ENCODE results near the gene FAM20A.
"Not testable (repeated sequence)": the region's sequence is repeated elsewhere in the genome, so short reads cannot be mapped to it uniquely, and the experiment has no call there.

FAM20A gene

GRCh38 chr17:68564415-68565111 is 36.6 kb downstream of the FAM20A start:
- no peak for DNase-seq

DNA sequence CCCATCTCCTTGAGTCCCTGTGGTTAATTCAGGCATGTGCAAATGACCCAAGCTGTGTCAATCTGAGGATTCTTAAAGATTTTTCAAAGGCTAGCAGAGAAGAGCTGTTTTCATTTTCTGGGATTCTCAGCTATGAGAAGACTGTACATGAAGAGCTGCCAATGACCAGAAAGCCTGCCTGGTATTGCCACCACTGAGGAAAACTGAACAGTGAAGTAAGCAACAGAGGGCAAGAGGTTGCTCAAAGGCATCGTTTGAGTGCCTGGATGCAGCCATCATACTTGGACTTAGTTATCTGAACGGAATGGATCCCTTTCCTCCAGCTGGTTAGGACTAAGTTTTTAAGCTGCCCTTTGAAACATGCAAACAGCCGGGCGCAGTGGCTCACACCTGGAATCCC is 38.4 kb downstream of the FAM20A start:
- no peak for DNase-seq

DNA sequence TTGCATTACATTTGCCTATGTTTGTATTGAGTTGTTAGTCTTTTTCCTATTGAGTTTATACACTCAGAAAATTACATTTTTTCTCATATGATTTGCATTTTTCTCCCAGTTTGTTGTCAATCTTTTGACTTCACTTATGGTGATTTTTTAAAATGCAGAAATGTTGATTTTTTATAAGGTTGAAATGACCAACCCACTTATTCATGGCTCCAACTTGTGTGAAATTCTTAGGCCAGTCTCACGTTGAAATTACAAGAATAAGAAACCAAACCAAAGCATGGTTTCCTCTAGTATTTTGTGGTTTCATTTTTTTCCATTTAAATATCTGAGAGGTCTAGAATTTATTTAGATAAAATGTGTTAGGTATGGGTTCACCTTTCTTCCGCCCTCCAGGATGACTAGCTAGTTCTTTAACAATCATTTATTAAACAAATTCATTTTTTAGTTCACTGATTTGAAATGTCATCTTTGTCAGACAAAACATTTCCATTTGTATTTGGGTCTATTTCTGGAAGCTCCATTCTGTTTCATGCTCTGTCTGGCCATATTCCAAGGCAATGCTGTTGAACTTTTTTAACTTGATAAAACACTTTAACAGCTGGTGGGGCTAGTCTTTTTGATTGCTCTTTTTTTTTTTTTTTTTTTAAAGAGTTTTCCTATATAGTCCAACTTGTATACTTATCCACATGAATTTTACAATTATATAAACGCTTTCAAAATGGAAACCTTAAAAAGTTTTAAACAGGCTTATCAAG is 40.0 kb downstream of the FAM20A start:
- no peak for DNase-seq

DNA sequence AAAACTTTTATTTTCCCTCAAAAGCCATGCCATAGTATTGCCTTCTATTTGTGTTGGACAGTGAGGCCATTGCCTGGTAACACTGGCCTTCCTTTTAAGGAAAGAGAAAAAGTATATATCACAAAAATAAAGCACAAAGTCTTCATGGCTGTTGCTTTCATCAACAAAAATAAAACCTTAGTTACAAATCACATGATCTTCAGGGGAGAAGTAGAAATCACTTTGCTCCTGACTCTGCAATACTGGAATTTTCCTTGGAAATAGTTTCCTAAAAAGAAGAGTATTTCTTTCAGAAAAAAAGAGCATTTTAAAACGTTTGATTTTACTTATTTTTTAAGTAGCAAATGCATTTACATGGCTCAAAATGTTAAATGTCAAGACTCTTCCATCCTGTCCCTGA is 41.9 kb downstream of the FAM20A start:
- DNase-seq: no peak

DNA sequence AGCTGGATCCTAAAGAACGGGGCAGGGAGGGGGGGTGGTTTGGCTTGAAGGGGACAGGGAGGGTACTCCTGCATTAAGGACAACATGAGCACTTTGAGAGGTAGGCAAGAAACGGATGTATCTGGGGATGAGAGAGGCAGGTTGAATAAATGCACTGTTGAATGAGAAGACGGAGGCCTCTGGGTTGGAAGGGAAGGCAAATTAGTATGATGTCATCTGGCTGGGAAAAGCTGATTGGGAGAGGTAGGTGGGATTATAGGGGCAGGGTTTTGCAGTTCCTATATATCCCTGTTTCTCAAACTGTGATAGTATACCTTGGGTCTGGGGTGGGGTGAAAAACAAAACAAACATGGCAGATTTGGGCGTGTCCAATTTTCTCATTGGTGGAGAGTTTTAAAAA is 44.6 kb downstream of the FAM20A start:
- no peak for DNase-seq

DNA sequence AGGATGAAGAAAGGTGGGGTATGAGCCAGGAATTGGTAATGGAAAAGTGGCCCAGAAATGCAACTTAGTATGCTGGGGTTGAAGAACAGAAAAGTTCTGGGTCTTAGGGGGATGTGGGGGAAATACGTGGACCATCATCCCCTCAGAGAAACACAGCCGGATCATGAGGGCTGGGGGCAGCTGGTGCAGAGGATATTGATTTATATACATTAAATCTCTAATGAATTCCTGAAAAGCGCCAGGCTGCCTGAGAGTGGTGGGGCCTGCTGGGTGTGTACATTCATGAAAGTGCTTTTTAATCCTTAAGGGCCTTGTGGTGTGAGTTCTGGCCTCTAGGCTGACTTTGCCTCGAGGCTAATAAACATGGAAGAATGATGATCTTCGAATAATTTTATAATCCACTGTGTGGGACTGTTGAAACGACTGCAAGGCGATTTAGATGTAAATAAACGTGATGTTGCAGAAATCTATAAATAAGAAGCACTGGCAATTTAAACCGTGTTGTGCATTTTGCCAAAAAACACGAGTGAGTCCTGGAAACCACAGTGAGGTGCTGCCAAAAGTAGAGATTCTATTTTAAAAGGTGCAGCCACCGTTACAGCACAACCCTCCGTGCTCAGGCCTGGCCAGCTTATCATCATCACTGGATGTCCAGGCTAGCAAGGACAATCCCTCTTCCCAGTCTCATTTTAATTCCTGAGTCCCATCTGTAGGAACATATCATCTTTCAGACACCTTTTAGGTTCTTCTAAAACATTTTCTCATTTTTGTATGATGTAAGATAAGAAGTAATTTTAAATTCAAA is 56.9 kb downstream of the FAM20A start:
- DNase-seq: no peak

DNA sequence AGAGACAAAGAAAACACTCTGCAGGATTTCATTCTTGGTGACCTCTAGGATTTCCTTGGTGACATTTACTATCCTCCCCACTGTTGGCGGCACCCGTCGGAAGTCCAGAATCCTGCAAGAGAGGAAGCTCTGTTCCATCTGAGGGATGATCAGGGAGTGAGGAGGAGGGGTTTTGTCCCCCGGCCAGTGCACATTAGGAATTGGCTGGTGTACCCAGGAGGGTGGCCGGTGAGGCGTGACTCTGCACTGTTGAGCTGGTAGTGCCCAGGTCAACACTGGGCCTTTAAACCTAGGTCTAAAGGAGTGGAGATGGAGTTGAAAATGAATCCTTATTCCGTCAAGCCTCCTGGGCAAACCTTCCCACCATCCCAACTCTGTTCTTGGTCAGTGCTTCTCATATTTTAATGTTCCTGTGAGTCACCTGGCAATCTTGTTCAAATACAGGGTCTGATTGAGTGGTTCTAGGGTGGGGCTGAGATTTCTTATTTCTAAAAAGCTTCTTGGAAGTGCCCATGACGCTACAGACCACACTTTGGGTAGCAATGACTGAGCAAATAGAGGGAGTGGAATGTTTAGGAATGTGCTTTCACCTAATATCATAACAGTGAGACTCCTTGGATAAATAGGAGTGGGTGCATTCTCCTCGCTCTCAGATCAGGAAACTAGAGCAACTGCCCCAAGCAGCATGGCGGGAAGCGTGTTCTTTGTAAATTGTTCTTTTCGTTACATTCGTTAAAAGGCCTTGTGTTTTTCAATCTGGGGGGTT is 58.3 kb downstream of the FAM20A start:
- DNase-seq: no peak

- no peak for DNase-seq
Measured at GRCh38 chr17:68541816-68542215, 59.4 kb downstream of the FAM20A start.

DNA sequence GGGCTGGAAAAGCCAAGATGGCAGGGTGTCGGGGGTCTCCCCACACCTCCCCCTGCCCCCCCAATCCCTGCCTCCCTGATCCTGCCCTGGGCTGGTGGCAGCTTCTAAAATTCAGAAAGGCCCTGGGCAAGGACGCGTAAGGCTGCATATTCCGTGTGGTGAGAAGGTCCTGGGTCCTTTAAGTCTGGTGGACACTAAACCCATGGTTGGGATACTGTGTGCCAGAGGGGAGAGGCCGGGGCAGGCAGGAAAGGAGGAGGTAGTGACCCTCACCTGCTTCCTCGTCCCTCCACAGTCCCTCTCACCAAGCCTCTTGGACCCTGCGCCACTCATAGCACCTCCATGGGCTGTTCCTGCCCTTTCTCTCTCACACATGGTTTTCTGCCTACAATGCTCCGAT is 60.2 kb downstream of the FAM20A start:
- DNase-seq: no peak

GRCh38 chr17:68539548-68540467 is 61.4 kb downstream of the FAM20A start:
- DNase-seq: no peak

DNA sequence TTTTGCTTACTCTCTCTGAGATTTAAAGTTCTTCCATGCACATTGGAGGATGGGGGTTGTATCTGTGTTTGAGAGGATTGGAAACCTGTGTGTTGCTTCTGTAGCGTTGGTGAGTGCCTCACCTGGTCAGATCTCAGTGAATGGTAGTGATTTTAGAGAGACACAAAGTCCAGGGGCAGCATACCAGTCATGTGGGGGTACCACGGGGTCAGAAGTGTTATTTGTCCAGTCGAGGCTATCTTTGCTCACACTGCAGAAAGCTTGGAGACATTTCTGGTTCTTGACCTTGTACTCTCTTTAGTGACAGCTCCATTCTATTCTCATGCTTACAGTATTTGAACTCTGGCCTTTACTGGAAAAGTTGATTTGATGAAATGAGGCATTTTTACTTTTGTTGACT is 65.2 kb downstream of the FAM20A start:
- DNase-seq: no peak

DNA sequence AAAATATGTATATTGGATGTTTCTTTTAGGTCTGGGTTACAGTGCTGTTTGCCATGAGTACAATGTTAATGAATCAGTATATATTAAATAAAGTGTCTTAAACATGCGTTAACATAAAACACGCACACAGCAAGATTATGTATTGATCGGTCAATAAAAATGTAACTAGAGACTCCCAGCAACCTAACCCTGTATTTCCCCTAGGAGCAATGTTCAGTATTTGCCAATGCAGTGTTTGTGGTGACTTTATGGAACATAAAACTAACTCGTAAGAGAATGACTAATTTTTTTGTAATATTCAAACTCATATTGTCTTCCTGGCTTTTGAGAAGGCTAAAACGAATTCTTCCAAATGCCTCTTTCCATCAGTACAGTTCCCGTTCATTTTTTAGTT is 66.5 kb downstream of the FAM20A start:
- DNase-seq: no peak

- no peak for DNase-seq
Measured at GRCh38 chr17:68533887-68534694, 67.1 kb downstream of the FAM20A start.

DNA sequence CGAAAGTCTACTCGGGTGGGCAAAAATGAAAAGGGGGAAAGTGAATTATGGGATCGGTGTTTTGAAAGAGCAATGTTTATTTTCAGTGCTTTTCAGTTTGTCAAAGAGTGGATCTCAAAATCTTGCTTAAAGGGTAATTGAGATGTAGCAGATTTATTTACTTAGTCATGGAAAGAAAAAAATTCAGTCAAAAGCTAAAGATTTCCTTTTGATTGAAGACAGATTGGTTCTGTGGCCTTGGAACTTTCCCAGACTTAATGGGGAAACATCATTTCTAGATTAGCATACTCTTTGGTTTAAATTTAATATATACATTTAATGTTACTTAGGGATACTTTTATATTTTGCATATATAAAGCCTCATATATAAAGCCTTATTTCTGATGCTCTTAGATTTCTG is 68.3 kb downstream of the FAM20A start:
- no peak for DNase-seq

DNA sequence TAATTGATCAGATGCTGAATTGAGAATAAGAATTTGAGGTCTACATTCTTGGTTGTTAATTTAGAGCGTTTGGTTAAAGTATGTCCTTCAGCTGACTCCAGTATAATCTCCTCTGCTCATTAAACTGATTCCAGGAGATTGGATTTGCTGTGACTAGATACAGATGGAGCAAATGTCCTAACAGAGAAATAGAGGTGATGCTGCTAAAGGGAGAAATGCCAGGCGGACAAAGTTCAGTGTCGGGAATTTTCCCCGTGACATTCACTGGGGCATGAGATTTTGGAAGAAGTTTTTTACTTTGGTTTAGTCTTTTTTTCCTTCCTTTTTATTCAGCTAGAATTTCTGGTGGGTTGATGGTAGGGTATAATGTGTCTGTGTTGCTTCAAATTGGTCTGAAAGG is 69.9 kb downstream of the FAM20A start:
- no peak for DNase-seq

- DNase-seq: no peak
Measured at GRCh38 chr17:68527314-68527713, 73.9 kb downstream of the FAM20A start.

GRCh38 chr17:68526548-68526947 is 74.6 kb downstream of the FAM20A start:
- DNase-seq: no peak

GRCh38 chr17:68522266-68522665 is 78.9 kb downstream of the FAM20A start:
- DNase-seq: no peak

- DNase-seq: no peak
Measured at GRCh38 chr17:68519911-68520310, 81.3 kb downstream of the FAM20A start.

GRCh38 chr17:68519051-68519450 is 82.1 kb downstream of the FAM20A start:
- DNase-seq: not testable (repeated sequence)
